GM18502 (cell line): ENCODE data around the gene TMEM174.
"Not testable (repeated sequence)": the region's sequence is repeated elsewhere in the genome, so short reads cannot be mapped to it uniquely, and the experiment has no call there.

Experiments
- ATAC-seq: cut with Tn5 transposase; IDR thresholded peaks from one replicate; pipeline ENCODE4 v1.9.1; 2021; ENCODE audit warnings: mild to moderate bottlenecking; ENCODE audit not compliant: unreplicated experiment, poor library complexity

TMEM174 gene

GRCh38 chr5:73188764-73189531 lies 16.0 kb downstream of the TMEM174 start:
- ATAC-seq, result no peak

GRCh38 chr5:73189871-73190376 lies 16.9 kb downstream of the TMEM174 start:
- no peak for ATAC-seq

- no peak for ATAC-seq
These were observed 19.4 kb downstream of the TMEM174 start for GRCh38 chr5:73192370-73192769.

GRCh38 chr5:73193592-73193991 lies 20.6 kb downstream of the TMEM174 start:
- ATAC-seq, result no peak

- no peak for ATAC-seq
These were observed 23.2 kb downstream of the TMEM174 start for GRCh38 chr5:73196201-73196600.

- no peak for ATAC-seq
These were observed 24.8 kb downstream of the TMEM174 start for GRCh38 chr5:73197637-73198257.

GRCh38 chr5:73198833-73199592 lies 26.0 kb downstream of the TMEM174 start:
- no peak for ATAC-seq

GRCh38 chr5:73199671-73200070 lies 26.7 kb downstream of the TMEM174 start:
- no peak for ATAC-seq

GRCh38 chr5:73201547-73202513 lies 28.8 kb downstream of the TMEM174 start:
- no peak for ATAC-seq

GRCh38 chr5:73204332-73204731 lies 31.3 kb downstream of the TMEM174 start:
- no peak for ATAC-seq

GRCh38 chr5:73204733-73205132 lies 31.7 kb downstream of the TMEM174 start:
- ATAC-seq, result no peak

- no peak for ATAC-seq
These were observed 32.3 kb downstream of the TMEM174 start for GRCh38 chr5:73205305-73205704.

GRCh38 chr5:73207239-73207638 lies 34.2 kb downstream of the TMEM174 start:
- ATAC-seq, result not testable (repeated sequence)

GRCh38 chr5:73209075-73209474 lies 36.1 kb downstream of the TMEM174 start:
- not testable (repeated sequence) for ATAC-seq

GRCh38 chr5:73212693-73213092 lies 39.7 kb downstream of the TMEM174 start:
- not testable (repeated sequence) for ATAC-seq

- peak; percentile 81 for ATAC-seq
These were observed 40.6 kb downstream of the TMEM174 start for GRCh38 chr5:73213566-73213998.

- no peak for ATAC-seq
These were observed 41.3 kb downstream of the TMEM174 start for GRCh38 chr5:73214306-73214705.

- ATAC-seq, result no peak
These were observed 42.0 kb downstream of the TMEM174 start for GRCh38 chr5:73214996-73215395.

- no peak for ATAC-seq
These were observed 42.5 kb downstream of the TMEM174 start for GRCh38 chr5:73215531-73215890.
